Eye (tissue), 1 donor: Measurements from ENCODE around the gene ISG20.
A peak's percentile ranks its signal among the peaks of the same experiment; 100 is the strongest.

Experiments used
- DNase-seq: peaks from one replicate; pipeline ENCODE4 v3.0.0-alpha.2; 2015

Gene ISG20

GRCh38 chr15:88693191-88693590, 54.4 kb downstream of the ISG20 start:
- no peak for DNase-seq

- no peak for DNase-seq
Observed at GRCh38 chr15:88695101-88695500, 56.3 kb downstream of the ISG20 start.

- peak; percentile 48 for DNase-seq
Observed at GRCh38 chr15:88695691-88696251, 57.0 kb downstream of the ISG20 start.

GRCh38 chr15:88696254-88696653, 57.4 kb downstream of the ISG20 start:
- no peak for DNase-seq

- DNase-seq, result no peak
Observed at GRCh38 chr15:88697276-88697675, 58.5 kb downstream of the ISG20 start.

- DNase-seq, result no peak
Observed at GRCh38 chr15:88699861-88700260, 61.0 kb downstream of the ISG20 start.

- no peak for DNase-seq
Observed at GRCh38 chr15:88700716-88701115, 61.9 kb downstream of the ISG20 start.

GRCh38 chr15:88701561-88702095, 62.8 kb downstream of the ISG20 start:
- DNase-seq, result no peak

- DNase-seq, result no peak
Observed at GRCh38 chr15:88702983-88703382, 64.2 kb downstream of the ISG20 start.

- DNase-seq, result no peak
Observed at GRCh38 chr15:88703533-88703932, 64.7 kb downstream of the ISG20 start.

GRCh38 chr15:88704791-88705768, 66.3 kb downstream of the ISG20 start:
- DNase-seq, result peak; percentile 78

GRCh38 chr15:88705769-88706165, 67.0 kb downstream of the ISG20 start:
- DNase-seq, result no peak
